Astrocyte (in vitro differentiated cells and primary cell): ENCODE measurements around the gene NSL1.

ENCODE experiments used
- CTCF ChIP-seq: IDR thresholded peaks from 2 replicates; pipeline ENCODE4 v1.5.1; 2011; ENCODE audit warnings: low read depth, mild to moderate bottlenecking, inconsistent platforms, low read length, moderate library complexity; ENCODE audit not compliant: insufficient read depth
- EZH2 ChIP-seq: IDR thresholded peaks from 2 replicates; pipeline ENCODE4 v1.6.1; 2012; ENCODE audit warnings: mild to moderate bottlenecking, low read length, inconsistent platforms; ENCODE audit not compliant: insufficient read depth

- TF ChIP-seq CTCF (no peak), EZH2 (no peak)
These were observed 100.7 kb downstream of the NSL1 start for GRCh38 chr1:212690816-212691403.
